Neural progenitor cell (in vitro differentiated cells): ENCODE data around the gene GFY.
A peak's percentile ranks its signal among the peaks of the same experiment; 100 is the strongest.

ENCODE experiments used
- EZH2phosphoT487 ChIP-seq: fragments of 200-600 bp; sonication (generic); IDR thresholded peaks from 2 replicates; pipeline ENCODE4 v1.6.1; 2017; ENCODE audit warnings: antibody characterized with exemption
- TF ChIP-seq, protein P1 (sequence below): fragments of 200-600 bp; sonication (generic); IDR thresholded peaks from 2 replicates; pipeline ENCODE4 v1.5.1; 2017; ENCODE audit warnings: antibody characterized with exemption, mild to moderate bottlenecking

DNA sequence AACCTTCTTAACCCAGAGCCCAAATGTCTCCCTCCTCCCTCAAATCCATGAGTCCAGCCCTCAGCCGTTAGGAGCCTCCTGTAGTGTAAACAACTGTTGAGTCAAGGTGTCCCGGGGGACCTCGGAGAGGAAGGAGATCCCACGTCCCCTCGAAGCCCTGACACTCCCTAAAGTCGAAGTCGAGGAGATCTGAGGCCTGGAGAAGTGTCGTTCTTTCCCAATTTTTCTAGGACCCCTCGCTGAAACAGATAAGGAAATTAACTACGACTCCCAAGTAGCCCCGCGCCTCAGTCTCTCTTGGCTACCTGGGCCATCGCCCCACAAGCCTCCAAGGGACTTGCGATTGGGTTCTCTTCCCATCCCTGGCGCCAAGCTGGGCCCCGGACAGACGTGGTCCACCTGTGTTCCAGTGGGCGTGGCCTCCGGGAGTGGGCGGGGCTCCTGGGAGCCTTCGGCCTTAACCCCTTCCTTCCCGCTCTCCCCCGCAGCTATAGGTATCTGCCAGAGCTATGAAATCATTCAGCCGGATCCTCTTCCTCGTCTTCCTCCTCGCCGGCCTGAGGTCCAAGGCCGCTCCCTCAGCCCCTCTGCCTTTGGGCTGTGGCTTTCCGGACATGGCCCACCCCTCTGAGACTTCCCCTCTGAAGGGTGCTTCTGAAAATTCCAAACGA lies 869 bp downstream of the GFY start:
- TF ChIP-seq, protein P1, sequence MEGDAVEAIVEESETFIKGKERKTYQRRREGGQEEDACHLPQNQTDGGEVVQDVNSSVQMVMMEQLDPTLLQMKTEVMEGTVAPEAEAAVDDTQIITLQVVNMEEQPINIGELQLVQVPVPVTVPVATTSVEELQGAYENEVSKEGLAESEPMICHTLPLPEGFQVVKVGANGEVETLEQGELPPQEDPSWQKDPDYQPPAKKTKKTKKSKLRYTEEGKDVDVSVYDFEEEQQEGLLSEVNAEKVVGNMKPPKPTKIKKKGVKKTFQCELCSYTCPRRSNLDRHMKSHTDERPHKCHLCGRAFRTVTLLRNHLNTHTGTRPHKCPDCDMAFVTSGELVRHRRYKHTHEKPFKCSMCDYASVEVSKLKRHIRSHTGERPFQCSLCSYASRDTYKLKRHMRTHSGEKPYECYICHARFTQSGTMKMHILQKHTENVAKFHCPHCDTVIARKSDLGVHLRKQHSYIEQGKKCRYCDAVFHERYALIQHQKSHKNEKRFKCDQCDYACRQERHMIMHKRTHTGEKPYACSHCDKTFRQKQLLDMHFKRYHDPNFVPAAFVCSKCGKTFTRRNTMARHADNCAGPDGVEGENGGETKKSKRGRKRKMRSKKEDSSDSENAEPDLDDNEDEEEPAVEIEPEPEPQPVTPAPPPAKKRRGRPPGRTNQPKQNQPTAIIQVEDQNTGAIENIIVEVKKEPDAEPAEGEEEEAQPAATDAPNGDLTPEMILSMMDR = no peak
- peak; percentile 23 for TF ChIP-seq EZH2phosphoT487
